ENCODE results near the gene IGSF21.

Gene IGSF21

GRCh38 chr1:18304151-18304869, 196.7 kb downstream of the IGSF21 start:
- DNase-seq: no peak

DNA sequence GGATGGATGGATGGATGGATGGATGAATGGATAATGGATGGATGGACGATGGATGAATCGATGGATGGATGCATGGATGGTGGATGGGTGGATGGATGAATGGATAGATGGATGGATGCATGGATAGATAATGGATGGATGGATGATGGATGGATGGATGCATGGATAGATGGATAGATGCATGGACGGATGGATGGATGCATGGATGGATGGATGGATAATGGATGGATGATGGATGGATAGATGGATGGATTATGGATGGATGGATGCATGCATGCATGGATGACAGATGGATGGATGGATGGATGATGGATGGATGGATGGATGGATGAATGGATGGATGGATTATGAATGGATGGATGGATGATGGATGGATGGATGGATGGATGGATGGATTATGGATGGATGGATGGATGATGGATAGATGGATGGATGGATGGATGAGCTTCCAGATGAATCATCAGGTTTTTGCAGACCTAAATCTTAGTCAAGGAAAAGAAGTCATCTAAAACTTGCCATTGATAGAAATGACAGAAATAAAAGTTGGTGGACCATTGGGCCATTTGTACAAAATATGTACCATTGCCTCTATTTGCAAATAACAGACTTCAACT, 197.7 kb downstream of the IGSF21 start:
- DNase-seq: no peak

GRCh38 chr1:18307329-18307898, 199.8 kb downstream of the IGSF21 start:
- DNase-seq: no peak

- DNase-seq: no peak
Measured at GRCh38 chr1:18309552-18310155, 202.1 kb downstream of the IGSF21 start.

GRCh38 chr1:18312961-18313360, 205.4 kb downstream of the IGSF21 start:
- no peak for DNase-seq

GRCh38 chr1:18313523-18313922, 205.9 kb downstream of the IGSF21 start:
- DNase-seq: no peak

- no peak for DNase-seq
Measured at GRCh38 chr1:18314399-18314798, 206.8 kb downstream of the IGSF21 start.

DNA sequence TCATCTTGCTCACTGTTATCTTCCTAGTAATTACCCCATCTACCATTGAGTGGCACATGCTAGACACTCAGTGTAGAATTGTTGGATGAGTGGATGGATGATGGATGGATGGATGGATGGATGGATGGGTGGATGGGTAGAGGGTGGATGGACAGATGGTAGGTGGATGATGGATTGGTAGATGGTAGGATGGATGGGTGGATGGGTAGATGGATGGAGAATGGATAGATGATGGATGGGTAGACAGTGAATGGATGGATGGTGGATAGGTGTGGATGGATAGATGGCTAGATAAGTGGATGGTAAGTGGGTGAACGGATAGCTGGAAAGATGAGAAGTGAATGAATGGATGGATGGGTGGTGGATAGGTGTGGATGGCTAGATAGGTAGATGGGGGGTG, 207.9 kb downstream of the IGSF21 start:
- DNase-seq: no peak

- DNase-seq: no peak
Measured at GRCh38 chr1:18316764-18317163, 209.2 kb downstream of the IGSF21 start.

GRCh38 chr1:18319099-18319498, 211.5 kb downstream of the IGSF21 start:
- DNase-seq: no peak

DNA sequence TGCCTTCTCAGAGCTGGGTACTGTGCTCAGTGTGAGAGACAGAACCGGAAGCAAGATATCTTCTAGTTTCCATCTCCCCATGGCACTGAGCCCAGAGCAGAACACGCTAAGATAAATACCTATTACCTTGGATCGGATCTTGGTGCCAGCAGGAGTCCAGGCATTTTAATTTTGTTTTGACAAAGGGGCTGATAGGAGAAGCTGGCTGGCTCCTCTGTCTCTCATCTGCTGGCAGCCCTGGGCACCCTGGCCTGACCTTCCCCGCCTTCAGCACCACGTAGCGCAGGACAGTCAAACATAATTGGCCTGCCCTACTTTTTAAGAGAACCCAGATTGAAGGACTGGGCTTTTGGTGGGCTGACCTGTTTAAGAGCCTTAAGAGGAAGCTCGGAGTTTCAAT, 212.5 kb downstream of the IGSF21 start:
- DNase-seq: no peak

- DNase-seq: no peak
Measured at GRCh38 chr1:18322368-18323032, 214.9 kb downstream of the IGSF21 start.

GRCh38 chr1:18323259-18323658, 215.7 kb downstream of the IGSF21 start:
- DNase-seq: no peak

GRCh38 chr1:18324246-18324645, 216.6 kb downstream of the IGSF21 start:
- DNase-seq: no peak

DNA sequence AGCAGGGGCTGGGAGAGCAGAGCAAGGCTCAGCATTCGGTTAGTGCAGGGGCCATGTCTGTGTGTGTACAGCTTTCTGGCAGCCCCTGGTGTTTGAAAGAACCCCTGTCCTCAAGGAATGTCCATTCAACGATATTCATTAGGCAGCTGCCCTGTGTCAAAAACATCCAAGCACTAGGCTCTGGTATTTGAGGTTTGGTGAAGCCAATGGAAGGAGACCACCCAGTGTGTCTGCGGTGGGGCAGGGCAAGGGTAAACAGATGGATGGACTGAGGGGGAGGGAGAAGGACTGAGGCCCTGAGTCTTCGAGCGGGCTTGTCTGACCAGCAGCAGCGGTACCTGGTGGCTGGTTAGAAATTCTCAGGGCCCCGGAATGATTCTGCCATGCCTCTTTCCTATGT, 217.5 kb downstream of the IGSF21 start:
- no peak for DNase-seq

DNA sequence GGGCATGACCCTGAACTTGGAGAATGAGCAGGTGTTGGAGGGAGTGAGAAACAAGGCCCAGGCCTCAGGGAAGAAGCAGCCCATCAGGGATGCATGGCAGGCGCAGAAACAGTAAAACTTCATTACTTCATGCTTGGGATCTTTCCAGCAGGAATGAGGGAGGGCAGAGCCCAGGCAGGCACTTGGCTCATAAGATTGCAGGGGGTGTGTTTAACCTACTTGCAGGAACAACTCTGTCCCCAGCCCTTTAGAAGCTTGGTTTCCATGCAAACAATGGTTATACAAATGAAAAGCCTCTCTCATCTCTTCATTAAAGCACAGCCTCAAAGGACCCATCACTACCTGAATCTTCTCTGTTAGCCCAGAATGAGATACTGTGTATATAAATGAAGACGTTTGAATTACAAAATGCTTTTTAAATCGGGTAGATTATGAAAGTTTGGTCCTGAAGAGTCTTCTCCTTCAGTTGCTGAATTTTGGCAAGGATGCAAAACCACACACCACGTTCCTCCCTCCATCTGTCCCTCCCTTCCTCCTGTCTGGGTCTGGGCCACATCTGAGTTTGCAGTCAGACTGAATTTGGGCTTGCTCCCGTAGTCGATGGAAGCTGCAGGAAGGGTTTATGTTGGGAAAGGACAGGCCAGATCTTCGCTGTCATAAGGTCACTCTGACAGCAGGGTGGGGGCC, 218.8 kb downstream of the IGSF21 start:
- no peak for DNase-seq

- no peak for DNase-seq
Measured at GRCh38 chr1:18327650-18328049, 220.1 kb downstream of the IGSF21 start.

- no peak for DNase-seq
Measured at GRCh38 chr1:18328803-18329202, 221.2 kb downstream of the IGSF21 start.

DNA sequence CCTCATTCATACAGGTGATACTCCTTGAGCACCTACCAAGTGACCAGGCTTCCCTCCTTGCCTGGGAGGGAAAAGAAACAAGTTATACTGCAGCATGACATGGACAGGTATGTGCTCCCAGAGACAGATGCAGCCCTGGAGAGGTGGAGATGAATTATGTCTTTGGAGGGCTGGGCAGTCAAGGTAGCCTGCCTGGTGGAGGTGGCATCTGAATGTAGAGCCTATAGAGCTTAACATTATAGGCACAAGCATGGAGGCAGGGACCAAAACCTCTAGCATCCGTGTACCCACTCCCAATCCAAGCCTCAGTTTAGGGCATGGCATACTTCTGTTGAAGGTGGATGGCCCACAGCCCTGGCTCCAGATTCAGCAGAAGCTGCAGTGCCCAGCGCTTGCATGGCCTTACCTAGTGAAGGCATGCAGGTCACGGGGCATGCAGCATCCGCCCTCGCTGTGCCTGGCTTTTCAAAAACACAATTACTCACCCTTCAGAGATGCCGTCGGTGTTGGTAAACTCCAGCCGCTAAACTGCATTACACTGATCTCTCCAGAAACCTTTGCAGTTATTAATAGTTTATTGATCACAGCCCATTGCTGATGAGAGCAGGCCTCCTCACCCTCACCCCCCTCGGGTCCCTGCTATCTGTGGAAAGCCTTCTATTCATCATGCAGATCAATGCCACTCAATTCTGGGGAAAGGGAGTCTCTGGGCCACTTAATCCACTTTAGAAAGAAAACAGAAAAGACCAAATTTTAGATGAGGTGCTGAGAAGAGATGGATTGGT, 222.1 kb downstream of the IGSF21 start:
- DNase-seq: no peak

- no peak for DNase-seq
Measured at GRCh38 chr1:18332576-18332975, 225.0 kb downstream of the IGSF21 start.

DNA sequence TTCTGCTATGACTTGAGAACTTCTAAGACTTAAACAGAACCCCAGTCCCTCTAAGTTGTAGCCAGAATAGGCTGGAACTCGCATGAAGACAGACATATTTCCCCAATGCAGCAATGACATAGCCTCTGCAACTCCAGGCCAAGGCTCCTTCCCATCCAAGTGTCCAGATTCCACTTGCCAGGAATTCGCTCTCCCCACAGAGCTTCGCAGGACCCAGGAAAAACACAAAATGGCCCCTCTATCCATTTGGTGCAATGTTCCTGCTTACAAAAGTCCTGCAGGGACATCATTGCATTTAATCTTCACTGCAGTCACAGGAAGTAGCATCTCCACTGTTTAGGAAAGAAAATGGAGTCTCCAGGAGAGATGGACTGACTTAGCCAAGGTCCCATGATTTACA, 225.6 kb downstream of the IGSF21 start:
- DNase-seq: no peak

GRCh38 chr1:18336801-18337200, 229.2 kb downstream of the IGSF21 start:
- no peak for DNase-seq

Data from CD4-positive, alpha-beta T cell treated with Interleukin-10 for 1 hour (primary cell).